GM13977 (cell line): ENCODE results near the gene ATG4A.

ENCODE experiments used
- DNase-seq: peaks from one replicate; pipeline ENCODE4 v3.0.0; 2012; ENCODE audit warnings: low spot score
- CTCF ChIP-seq: IDR thresholded peaks from 2 replicates; pipeline ENCODE4 v1.5.1; 2012; ENCODE audit warnings: mild to moderate bottlenecking, control low read depth; ENCODE audit not compliant: insufficient read depth; ENCODE audit errors: extremely low read depth, missing control alignments
- in situ Hi-C: fragments of 300-500 bp; cut with MboI; formaldehyde crosslinking; loops from one replicate; pipeline ENCODE4 v1.12.0; 2022; ENCODE audit warnings: low sequenced_read_pairs, low pct_unique_long_range_greater_than_20kb, mixed read lengths, inconsistent platforms; ENCODE audit not compliant: unreplicated experiment

ATG4A gene

GRCh38 chrX:108171671-108172070 lies 80.1 kb downstream of the ATG4A start:
- in situ Hi-C loops: no loop called here
- TF ChIP-seq CTCF: no peak
- DNase-seq: no peak

GRCh38 chrX:108173874-108174273 lies 82.3 kb downstream of the ATG4A start:
- DNase-seq: no peak
- no peak for TF ChIP-seq CTCF
- in situ Hi-C loops: no loop called here

GRCh38 chrX:108177351-108178142 lies 86.0 kb downstream of the ATG4A start:
- no peak for TF ChIP-seq CTCF
- no peak for DNase-seq
- in situ Hi-C loops: no loop called here

DNA sequence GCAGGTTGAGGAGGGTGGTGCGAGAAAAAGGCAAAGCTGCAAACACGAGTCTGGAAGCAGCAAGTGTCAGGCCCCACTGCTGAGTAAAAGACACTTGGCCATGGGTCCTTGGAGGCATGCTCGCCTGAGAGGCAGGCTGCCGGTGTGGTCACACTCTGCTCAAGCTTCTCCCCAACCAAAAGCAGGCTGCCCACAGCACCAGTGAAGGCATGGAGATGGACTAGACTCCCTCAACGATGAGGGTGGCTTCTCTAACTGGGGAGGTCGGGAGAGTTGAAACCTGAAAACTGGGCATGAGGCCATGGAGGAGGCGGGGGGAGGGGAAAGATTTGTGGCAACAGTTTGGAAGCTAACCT lies 86.5 kb downstream of the ATG4A start:
- no peak for TF ChIP-seq CTCF
- DNase-seq: no peak
- in situ Hi-C loops: no loop called here

DNA sequence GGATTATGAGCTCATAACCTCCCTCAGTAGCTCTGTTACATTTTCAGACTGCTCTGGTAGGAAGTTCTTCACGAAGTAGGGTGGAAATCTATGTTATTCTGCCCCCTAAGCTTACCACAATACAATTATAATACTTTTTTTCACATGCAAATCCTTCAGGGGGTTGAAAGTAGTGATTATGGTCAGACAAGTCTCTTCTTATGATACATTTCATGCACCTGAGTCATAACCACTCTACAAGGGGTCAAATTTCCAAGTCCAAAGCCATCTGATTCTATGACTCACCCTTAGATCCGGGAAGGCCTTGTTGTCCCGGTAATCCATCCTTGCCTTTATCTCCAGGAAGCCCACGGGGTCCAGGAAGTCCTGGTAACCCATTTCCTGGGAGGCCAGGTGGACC lies 95.2 kb downstream of the ATG4A start:
- no peak for DNase-seq
- in situ Hi-C loops: no loop called here
- no peak for TF ChIP-seq CTCF

- no peak for DNase-seq
- TF ChIP-seq CTCF: no peak
- in situ Hi-C loops: no loop called here
These were observed 106.8 kb downstream of the ATG4A start for GRCh38 chrX:108198420-108198819.
